SK-N-SH (cell line): ENCODE measurements around the gene IDUA. TPM values are rescaled to one million over a fixed set of nuclear protein-coding genes. Genes with fewer than 3 reads are reported as not detected.

Experiments used
- CTCF ChIA-PET: fragments of 300-600, 350-600 bp; formaldehyde crosslinking; extraction: SDS; loops from one replicate; lab custom pipeline; 2021; lab: Yijun Ruan, JAX
- POLR2A ChIA-PET: fragments of 350-600 bp; sonication (Branson Sonifier 250); formaldehyde crosslinking; extraction: SDS; loops from one replicate; lab custom pipeline; 2020; ENCODE audit warnings: antibody characterized with exemption, inconsistent platforms; lab: Yijun Ruan, JAX
- DNase-seq: peaks from one replicate; pipeline ENCODE4 v3.0.0; 2012
- H2AFZ ChIP-seq: fragments of 200-600 bp; sonication (generic); 2 replicates; pipeline ENCODE4 v1.8.1; 2016; ENCODE audit warnings: antibody characterized with exemption, mild to moderate bottlenecking, low read depth
- H3F3A ChIP-seq: fragments of 200-600 bp; sonication (generic); replicated peaks from 2 replicates; pipeline ENCODE3; 2016; ENCODE audit warnings: antibody characterized with exemption, mild to moderate bottlenecking; ENCODE audit not compliant: insufficient read depth
- H3K27ac ChIP-seq, 2 experiments: fragments of 200-500 bp in 1 of 2; fragments of 200-600 bp in 1 of 2; sonication (Bioruptor generic) in 1 of 2; sonication (generic), shearing (Covaris generic) in 1 of 2; 2 replicates each; pipeline versions ENCODE4 v1.5.1 to v1.6.1; 2014 to 2016; ENCODE audit warnings: low read depth in 2 of 2, inconsistent platforms in 1 of 2, low read length in 1 of 2, mild to moderate bottlenecking in 1 of 2, mixed read lengths in 1 of 2
- H3K27me3 ChIP-seq: fragments of 200-600 bp; sonication (generic), shearing (Covaris generic); 2 replicates; pipeline ENCODE4 v1.6.1; 2016; ENCODE audit warnings: mixed run types; ENCODE audit not compliant: insufficient read depth
- H3K36me3 ChIP-seq, 2 experiments: fragments of 200-500 bp in 1 of 2; fragments of 200-600 bp in 1 of 2; sonication (Bioruptor generic) in 1 of 2; sonication (generic) in 1 of 2; replicated peaks in 1 of 2; 2 replicates each; pipeline versions ENCODE3 to v1.5.1; 2014 to 2016; ENCODE audit warnings: low read length in 1 of 2, mild to moderate bottlenecking in 1 of 2; ENCODE audit not compliant: insufficient read depth in 2 of 2, control insufficient read depth in 1 of 2
- H3K4me1 ChIP-seq, 2 experiments: fragments of 200-500 bp in 1 of 2; fragments of 200-600 bp in 1 of 2; sonication (Bioruptor generic) in 1 of 2; sonication (generic), shearing (Covaris generic) in 1 of 2; 2 replicates each; pipeline versions ENCODE4 v1.5.1 to v1.6.1; 2014 to 2016; ENCODE audit warnings: low read depth in 1 of 2, low read length in 1 of 2, mixed run types in 1 of 2; ENCODE audit not compliant: insufficient read depth in 2 of 2, control insufficient read depth in 1 of 2
- H3K4me2 ChIP-seq: fragments of 200-600 bp; sonication (generic), shearing (Covaris generic); 2 replicates; pipeline ENCODE4 v1.6.1; 2017; ENCODE audit warnings: mixed run types
- H3K4me3 ChIP-seq, 2 experiments: fragments of 200-500 bp in 1 of 2; fragments of 200-600 bp in 1 of 2; sonication (Bioruptor generic) in 1 of 2; sonication (generic), shearing (Covaris generic) in 1 of 2; 2 replicates each; pipeline versions ENCODE4 v1.5.1 to v1.8.1; 2014 to 2016; ENCODE audit warnings: low read depth in 2 of 2, inconsistent platforms in 1 of 2, low read length in 1 of 2, mild to moderate bottlenecking in 1 of 2, mixed read lengths in 1 of 2, moderate library complexity in 1 of 2
- H3K79me2 ChIP-seq: fragments of 200-600 bp; sonication (generic); 2 replicates; pipeline ENCODE4 v1.8.1; 2017; ENCODE audit warnings: mild to moderate bottlenecking; ENCODE audit not compliant: insufficient read depth
- H3K9ac ChIP-seq: fragments of 200-600 bp; sonication (generic); 2 replicates; pipeline ENCODE4 v1.6.1; 2017; ENCODE audit warnings: mixed run types
- H3K9me2 ChIP-seq: fragments of 200-600 bp; sonication (generic); 2 replicates; pipeline ENCODE4 v1.6.1; 2017; ENCODE audit warnings: mixed run types
- H3K9me3 ChIP-seq: fragments of 200-600 bp; sonication (generic); 2 replicates; pipeline ENCODE4 v1.6.1; 2017; ENCODE audit warnings: mixed run types, mild to moderate bottlenecking, moderate library complexity
- H4K20me1 ChIP-seq: fragments of 200-600 bp; sonication (generic); 2 replicates; pipeline ENCODE4 v1.6.1; 2017; ENCODE audit warnings: mild to moderate bottlenecking, mixed run types; ENCODE audit not compliant: insufficient read depth
- CHD2 ChIP-seq: fragments of 150-350 bp; IDR thresholded peaks from 2 replicates; pipeline ENCODE4 v1.6.1; 2018; ENCODE audit warnings: low read length; ENCODE audit not compliant: partially characterized antibody
- ELF1 ChIP-seq: IDR thresholded peaks from 2 replicates; pipeline ENCODE4 v1.4.0; 2012
- FOSL2 ChIP-seq: IDR thresholded peaks from 2 replicates; pipeline ENCODE4 v1.4.0; 2012; ENCODE audit warnings: low read depth, mild to moderate bottlenecking, moderate library complexity, borderline replicate concordance
- FOXM1 ChIP-seq: IDR thresholded peaks from 2 replicates; pipeline ENCODE4 v1.4.0; 2012; ENCODE audit warnings: low read depth, mild to moderate bottlenecking
- GABPA ChIP-seq: IDR thresholded peaks from 2 replicates; pipeline ENCODE4 v1.4.0; 2012; ENCODE audit warnings: low read depth, mild to moderate bottlenecking
- GATA2 ChIP-seq: sonication (generic); formaldehyde crosslinking; IDR thresholded peaks from 2 replicates; pipeline ENCODE4 v1.5.0; 2020; ENCODE audit warnings: mild to moderate bottlenecking, missing genetic modification reagents
- JUND ChIP-seq: IDR thresholded peaks from 2 replicates; pipeline ENCODE4 v1.4.0; 2012
- MEF2A ChIP-seq: IDR thresholded peaks from 2 replicates; pipeline ENCODE4 v1.4.0; 2012; ENCODE audit warnings: low read depth, borderline replicate concordance
- MXI1 ChIP-seq: IDR thresholded peaks from 2 replicates; pipeline ENCODE4 v1.6.1; 2012; ENCODE audit warnings: mild to moderate bottlenecking, low read depth, low read length, improper control_type of control experiment
- NFIC ChIP-seq: IDR thresholded peaks from 2 replicates; pipeline ENCODE4 v1.4.0; 2012; ENCODE audit warnings: borderline replicate concordance
- NRF1 ChIP-seq: IDR thresholded peaks from 2 replicates; pipeline ENCODE4 v1.6.1; 2012; ENCODE audit warnings: low read depth, mild to moderate bottlenecking, low read length
- POLR2AphosphoS5 ChIP-seq: IDR thresholded peaks from 2 replicates; pipeline ENCODE4 v1.6.1; 2012; ENCODE audit warnings: low read depth, low read length
- RAD21 ChIP-seq: IDR thresholded peaks from 2 replicates; pipeline ENCODE4 v1.6.1; 2012; ENCODE audit warnings: mild to moderate bottlenecking, low read length
- RCOR1 ChIP-seq: fragments of 150-350 bp; IDR thresholded peaks from 2 replicates; pipeline ENCODE4 v1.6.1; 2017; ENCODE audit warnings: antibody characterized with exemption, low read length
- RFX5 ChIP-seq: IDR thresholded peaks from 2 replicates; pipeline ENCODE4 v1.6.1; 2012; ENCODE audit warnings: mild to moderate bottlenecking, improper control_type of control experiment, low read length
- RXRA ChIP-seq: IDR thresholded peaks from 2 replicates; pipeline ENCODE4 v1.4.0; 2012; ENCODE audit warnings: low read depth, mild to moderate bottlenecking, borderline replicate concordance
- SIN3A ChIP-seq: IDR thresholded peaks from 2 replicates; pipeline ENCODE4 v1.6.1; 2012; ENCODE audit warnings: low read depth, mild to moderate bottlenecking, low read length, moderate library complexity, borderline replicate concordance
- TCF12 ChIP-seq: IDR thresholded peaks from 2 replicates; pipeline ENCODE4 v1.4.0; 2012
- TEAD4 ChIP-seq: IDR thresholded peaks from 2 replicates; pipeline ENCODE4 v1.4.0; 2012; ENCODE audit warnings: mild to moderate bottlenecking, borderline replicate concordance; ENCODE audit not compliant: insufficient read depth
- YY1 ChIP-seq: IDR thresholded peaks from 2 replicates; pipeline ENCODE4 v1.4.0; 2012; ENCODE audit warnings: low read depth, mild to moderate bottlenecking
- WGBS: methylation state at CpG from one replicate; pipeline ENCODE4 v1.1.6; 2017; ENCODE audit warnings: low lambda C conversion rate; 5-methylcytosine and 5-hydroxymethylcytosine counted together
- polyA plus RNA-seq, 3 experiments: library from polyadenylated mRNA; depleted of rRNA; stranded (reverse); fragments of >200 nt; gene quantifications; 2 replicates each; pipeline ENCODE4 v1.2.3, GENCODE V29; 2012
- TF ChIP-seq, protein P1 (sequence below): IDR thresholded peaks from 2 replicates; pipeline ENCODE4 v1.6.1; 2012; ENCODE audit warnings: mild to moderate bottlenecking, low read depth, low read length, moderate library complexity
- TF ChIP-seq, protein P2 (sequence below): IDR thresholded peaks from 2 replicates; pipeline ENCODE4 v1.4.0; 2012; ENCODE audit warnings: low read depth, borderline replicate concordance
- TF ChIP-seq, protein P3 (sequence below): fragments of 150-350 bp; IDR thresholded peaks from 2 replicates; pipeline ENCODE4 v1.6.1; 2016; ENCODE audit warnings: mild to moderate bottlenecking, low read depth, low read length
- TF ChIP-seq, protein P4 (sequence below): fragments of 150-350 bp; IDR thresholded peaks from 2 replicates; pipeline ENCODE4 v1.6.1; 2017; ENCODE audit warnings: antibody characterized with exemption, low read length, low read depth, borderline replicate concordance
- TF ChIP-seq, protein P5 (sequence below): IDR thresholded peaks from 2 replicates; pipeline ENCODE4 v1.4.0; 2012; ENCODE audit warnings: low read depth

Gene IDUA
- polyA plus RNA-seq, 1 of the 3 experiments (the other 2 are of a cell fraction): 24.4 TPM

DNA sequence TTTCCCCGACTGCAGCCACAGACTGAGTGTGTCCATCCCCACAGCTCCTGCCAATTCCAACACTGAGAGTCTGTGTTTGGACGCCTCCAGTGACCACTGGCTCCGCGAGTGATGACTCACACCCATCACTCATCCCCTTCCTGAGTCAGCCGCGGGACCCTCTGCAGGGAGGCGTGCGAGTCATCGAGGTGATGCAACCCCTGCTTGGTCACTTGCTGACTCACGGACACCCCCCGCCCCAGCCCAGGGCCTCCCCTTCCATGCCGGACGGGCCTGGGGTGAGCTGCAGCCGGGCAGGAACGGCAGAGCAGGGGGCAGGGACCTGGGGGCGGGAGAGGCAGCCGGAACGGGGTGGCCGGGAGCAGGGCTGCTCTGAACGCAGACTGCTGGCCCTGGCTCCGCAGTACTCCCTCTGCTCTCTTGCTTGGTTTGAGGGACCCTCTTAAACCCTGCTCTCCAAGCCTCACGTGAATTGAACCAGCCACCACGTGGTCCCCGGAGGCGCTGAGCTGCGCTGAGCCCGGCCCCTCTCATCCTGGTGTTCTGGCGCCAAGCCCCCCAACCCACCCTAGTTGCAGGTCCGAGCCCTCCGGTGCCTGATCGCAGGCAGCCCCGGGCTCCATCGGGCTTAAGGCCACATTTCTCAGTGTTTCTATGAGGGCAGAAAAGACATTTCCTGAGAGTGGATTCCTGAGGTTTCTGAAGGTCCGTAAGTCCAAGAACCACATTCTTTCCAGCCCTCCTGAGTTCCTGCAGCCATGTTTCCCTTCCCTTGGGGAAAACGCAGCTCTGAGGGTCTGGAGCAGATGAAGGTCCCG, 57.0 kb downstream of the IDUA start:
- Histone ChIP-seq H3K4me1 (peaks cover 3 to 34% of the 10 kb centered on the region in 2 experiments; a peak in 3 of 4 replicates), H3K27me3 (peaks cover 9% of the 10 kb centered on the region; the same call in 1 of the 2 replicates), H3K79me2 (no peaks in the 10 kb centered on the region), H3K4me2 (peak overlapping the region; percentile 69), H3K4me3 (0 out of 4 replicates have a peak overlapping the region, but pooled peaks of 1 of the 2 experiments have one; percentile 7), H3K27ac (peak overlapping the region in 1 of 2 experiments; percentile 80; a peak in 2 of 4 replicates), H2AFZ (peak overlapping the region; percentile 7; the same call in 1 of the 2 replicates), H3F3A (peaks cover 20% of the 10 kb centered on the region), H3K9me2 (no peaks in the 10 kb centered on the region), H3K9me3 (no peaks in the 10 kb centered on the region), H3K36me3 (no peaks in the 10 kb centered on the region), H4K20me1 (no peaks in the 10 kb centered on the region), H3K9ac (peak overlapping the region; percentile 61; the same call in 1 of the 2 replicates)
- WGBS: 13% methylated on average over 31 of the region's 36 CpGs
- CTCF ChIA-PET: interaction anchor here (0.5 to 0.9 kb wide), 2 partner anchors 87 to 114 kb away, joined by 3 to 4 read pairs; no protein-coding TSS in a partner anchor
- POLR2A ChIA-PET: interaction anchor here (0.6 kb wide), 1 partner anchor 301 kb away, joined by 3 read pairs; no protein-coding TSS in a partner anchor
- no peak for DNase-seq
- TF ChIP-seq, protein P1, sequence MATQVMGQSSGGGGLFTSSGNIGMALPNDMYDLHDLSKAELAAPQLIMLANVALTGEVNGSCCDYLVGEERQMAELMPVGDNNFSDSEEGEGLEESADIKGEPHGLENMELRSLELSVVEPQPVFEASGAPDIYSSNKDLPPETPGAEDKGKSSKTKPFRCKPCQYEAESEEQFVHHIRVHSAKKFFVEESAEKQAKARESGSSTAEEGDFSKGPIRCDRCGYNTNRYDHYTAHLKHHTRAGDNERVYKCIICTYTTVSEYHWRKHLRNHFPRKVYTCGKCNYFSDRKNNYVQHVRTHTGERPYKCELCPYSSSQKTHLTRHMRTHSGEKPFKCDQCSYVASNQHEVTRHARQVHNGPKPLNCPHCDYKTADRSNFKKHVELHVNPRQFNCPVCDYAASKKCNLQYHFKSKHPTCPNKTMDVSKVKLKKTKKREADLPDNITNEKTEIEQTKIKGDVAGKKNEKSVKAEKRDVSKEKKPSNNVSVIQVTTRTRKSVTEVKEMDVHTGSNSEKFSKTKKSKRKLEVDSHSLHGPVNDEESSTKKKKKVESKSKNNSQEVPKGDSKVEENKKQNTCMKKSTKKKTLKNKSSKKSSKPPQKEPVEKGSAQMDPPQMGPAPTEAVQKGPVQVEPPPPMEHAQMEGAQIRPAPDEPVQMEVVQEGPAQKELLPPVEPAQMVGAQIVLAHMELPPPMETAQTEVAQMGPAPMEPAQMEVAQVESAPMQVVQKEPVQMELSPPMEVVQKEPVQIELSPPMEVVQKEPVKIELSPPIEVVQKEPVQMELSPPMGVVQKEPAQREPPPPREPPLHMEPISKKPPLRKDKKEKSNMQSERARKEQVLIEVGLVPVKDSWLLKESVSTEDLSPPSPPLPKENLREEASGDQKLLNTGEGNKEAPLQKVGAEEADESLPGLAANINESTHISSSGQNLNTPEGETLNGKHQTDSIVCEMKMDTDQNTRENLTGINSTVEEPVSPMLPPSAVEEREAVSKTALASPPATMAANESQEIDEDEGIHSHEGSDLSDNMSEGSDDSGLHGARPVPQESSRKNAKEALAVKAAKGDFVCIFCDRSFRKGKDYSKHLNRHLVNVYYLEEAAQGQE: peak; percentile 68; the same call in 1 of the 2 replicates
- TF ChIP-seq NFIC: peak; percentile 90
- TF ChIP-seq MEF2A: no peak; the same call in 1 of the 2 replicates
- TF ChIP-seq TCF12: peak; percentile 86
- TF ChIP-seq ELF1: no peak
- no peak for TF ChIP-seq RFX5
- peak; percentile 83; the same call in 1 of the 2 replicates for TF ChIP-seq TEAD4
- no peak for TF ChIP-seq FOXM1
- TF ChIP-seq GABPA: no peak
- peak; percentile 100 for TF ChIP-seq FOSL2
- TF ChIP-seq CHD2: no peak
- TF ChIP-seq RCOR1: no peak
- peak; percentile 64; the same call in 1 of the 2 replicates for TF ChIP-seq SIN3A
- no peak for TF ChIP-seq MXI1
- TF ChIP-seq JUND: peak; percentile 100
- no peak for TF ChIP-seq RAD21
- no peak for TF ChIP-seq GATA2
- peak; percentile 85 for TF ChIP-seq POLR2AphosphoS5
- TF ChIP-seq, protein P2, sequence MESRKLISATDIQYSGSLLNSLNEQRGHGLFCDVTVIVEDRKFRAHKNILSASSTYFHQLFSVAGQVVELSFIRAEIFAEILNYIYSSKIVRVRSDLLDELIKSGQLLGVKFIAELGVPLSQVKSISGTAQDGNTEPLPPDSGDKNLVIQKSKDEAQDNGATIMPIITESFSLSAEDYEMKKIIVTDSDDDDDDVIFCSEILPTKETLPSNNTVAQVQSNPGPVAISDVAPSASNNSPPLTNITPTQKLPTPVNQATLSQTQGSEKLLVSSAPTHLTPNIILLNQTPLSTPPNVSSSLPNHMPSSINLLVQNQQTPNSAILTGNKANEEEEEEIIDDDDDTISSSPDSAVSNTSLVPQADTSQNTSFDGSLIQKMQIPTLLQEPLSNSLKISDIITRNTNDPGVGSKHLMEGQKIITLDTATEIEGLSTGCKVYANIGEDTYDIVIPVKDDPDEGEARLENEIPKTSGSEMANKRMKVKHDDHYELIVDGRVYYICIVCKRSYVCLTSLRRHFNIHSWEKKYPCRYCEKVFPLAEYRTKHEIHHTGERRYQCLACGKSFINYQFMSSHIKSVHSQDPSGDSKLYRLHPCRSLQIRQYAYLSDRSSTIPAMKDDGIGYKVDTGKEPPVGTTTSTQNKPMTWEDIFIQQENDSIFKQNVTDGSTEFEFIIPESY: peak; percentile 88
- no peak for TF ChIP-seq NRF1
- TF ChIP-seq, protein P3, sequence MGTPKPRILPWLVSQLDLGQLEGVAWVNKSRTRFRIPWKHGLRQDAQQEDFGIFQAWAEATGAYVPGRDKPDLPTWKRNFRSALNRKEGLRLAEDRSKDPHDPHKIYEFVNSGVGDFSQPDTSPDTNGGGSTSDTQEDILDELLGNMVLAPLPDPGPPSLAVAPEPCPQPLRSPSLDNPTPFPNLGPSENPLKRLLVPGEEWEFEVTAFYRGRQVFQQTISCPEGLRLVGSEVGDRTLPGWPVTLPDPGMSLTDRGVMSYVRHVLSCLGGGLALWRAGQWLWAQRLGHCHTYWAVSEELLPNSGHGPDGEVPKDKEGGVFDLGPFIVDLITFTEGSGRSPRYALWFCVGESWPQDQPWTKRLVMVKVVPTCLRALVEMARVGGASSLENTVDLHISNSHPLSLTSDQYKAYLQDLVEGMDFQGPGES: no peak
- TF ChIP-seq RXRA: no peak; the same call in 1 of the 2 replicates
- no peak; the same call in 1 of the 2 replicates for TF ChIP-seq YY1
- TF ChIP-seq, protein P4, sequence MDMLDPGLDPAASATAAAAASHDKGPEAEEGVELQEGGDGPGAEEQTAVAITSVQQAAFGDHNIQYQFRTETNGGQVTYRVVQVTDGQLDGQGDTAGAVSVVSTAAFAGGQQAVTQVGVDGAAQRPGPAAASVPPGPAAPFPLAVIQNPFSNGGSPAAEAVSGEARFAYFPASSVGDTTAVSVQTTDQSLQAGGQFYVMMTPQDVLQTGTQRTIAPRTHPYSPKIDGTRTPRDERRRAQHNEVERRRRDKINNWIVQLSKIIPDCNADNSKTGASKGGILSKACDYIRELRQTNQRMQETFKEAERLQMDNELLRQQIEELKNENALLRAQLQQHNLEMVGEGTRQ: no peak
- TF ChIP-seq, protein P5, sequence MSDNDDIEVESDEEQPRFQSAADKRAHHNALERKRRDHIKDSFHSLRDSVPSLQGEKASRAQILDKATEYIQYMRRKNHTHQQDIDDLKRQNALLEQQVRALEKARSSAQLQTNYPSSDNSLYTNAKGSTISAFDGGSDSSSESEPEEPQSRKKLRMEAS: peak; percentile 86
